COR-L47 (cell line): ENCODE results near the gene PGM2L1.
"Not testable (repeated sequence)": the region's sequence is repeated elsewhere in the genome, so short reads cannot be mapped to it uniquely, and the experiment has no call there.

ENCODE experiments used
- DNase-seq: peaks from one replicate; lab custom pipeline; 2025; lab: John Stamatoyannopoulos, UW

The PGM2L1 gene

DNA sequence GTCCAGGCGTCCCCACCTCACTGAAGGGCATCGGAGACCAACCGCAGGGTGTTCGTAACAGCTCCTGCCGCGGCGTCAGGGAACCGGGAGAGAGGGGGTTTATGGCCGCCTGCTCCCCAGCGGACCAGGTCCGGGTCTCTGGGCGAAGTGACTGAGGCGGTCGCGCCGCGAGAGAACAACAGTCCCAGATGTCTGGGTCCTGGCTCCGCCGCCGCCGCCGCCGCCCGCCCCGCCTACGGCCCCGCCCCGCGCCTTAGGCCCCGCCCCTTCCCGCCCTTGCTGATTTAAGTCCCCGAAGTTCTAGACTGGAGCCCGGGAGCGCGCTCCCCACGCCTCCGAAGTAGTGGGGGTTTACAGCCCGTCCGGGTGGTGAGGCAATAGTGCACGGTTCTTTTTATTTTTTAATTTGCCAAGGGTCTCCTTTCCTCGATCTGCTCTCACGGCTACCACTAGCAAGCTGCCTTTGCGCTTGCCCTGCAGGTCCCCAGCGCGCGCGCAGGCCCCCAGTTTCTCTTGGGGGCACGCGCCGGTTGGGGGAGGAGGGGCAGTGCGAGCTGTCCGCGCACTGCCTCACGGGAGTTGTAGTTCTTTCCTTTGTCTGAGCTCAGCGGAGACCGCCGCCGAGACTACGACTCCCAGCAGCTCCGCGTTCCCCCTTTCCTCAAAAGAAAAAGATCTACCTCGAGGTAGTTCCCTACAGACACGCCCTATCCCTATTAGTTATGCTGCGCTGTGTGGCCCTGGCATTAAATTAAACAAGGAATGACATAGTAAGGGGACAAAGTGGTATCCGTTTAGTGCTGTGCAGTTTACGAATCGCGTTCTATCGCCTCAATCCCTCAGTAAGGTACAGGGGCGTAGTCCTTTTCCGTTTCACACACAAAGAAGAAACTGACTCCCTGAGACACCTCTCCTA lies at the start of gene PGM2L1:
Gene PGM2L1, minus strand, starts transcription at position 190 of the 916 bp plus-strand sequence. CDS start 272 bp downstream, outside the sequence.
- peak; percentile 96 for DNase-seq

- DNase-seq, result no peak
These were observed 49.5 kb upstream of the PGM2L1 start for GRCh38 chr11:74447720-74448119.

- DNase-seq, result no peak
These were observed 48.3 kb upstream of the PGM2L1 start for GRCh38 chr11:74446532-74446938.

DNA sequence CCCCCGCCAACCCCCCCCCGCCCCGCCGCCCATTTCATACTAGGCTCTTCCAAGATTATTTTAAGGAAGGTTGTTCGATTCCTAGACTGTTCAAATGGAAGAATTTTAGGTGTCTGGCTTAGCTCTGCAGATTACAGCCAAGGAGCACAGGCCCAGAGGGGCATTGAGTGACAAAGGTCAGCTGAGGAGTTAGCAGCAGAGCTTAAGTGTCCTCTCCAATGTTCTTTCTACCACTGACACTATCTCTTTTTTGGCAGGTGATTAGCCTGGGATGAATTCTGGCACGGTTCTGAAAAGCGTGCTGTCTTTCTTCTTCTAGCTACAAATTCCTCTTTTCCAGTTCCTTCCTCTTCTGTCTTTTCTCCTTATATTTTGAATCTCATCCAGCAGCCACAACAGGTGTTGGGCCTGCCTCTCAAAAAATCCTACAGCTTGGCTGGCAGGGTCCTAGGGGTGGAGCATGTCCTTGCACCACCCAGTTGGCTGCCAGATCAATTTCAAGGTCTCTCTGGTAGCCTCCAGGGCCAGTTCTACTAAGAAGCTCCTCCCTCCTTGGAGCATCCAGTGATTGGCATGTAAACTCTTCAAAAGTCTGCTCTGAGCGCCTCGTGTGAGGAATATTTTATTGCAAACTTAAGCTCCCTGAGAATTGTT lies 46.1 kb upstream of the PGM2L1 start:
- no peak for DNase-seq

DNA sequence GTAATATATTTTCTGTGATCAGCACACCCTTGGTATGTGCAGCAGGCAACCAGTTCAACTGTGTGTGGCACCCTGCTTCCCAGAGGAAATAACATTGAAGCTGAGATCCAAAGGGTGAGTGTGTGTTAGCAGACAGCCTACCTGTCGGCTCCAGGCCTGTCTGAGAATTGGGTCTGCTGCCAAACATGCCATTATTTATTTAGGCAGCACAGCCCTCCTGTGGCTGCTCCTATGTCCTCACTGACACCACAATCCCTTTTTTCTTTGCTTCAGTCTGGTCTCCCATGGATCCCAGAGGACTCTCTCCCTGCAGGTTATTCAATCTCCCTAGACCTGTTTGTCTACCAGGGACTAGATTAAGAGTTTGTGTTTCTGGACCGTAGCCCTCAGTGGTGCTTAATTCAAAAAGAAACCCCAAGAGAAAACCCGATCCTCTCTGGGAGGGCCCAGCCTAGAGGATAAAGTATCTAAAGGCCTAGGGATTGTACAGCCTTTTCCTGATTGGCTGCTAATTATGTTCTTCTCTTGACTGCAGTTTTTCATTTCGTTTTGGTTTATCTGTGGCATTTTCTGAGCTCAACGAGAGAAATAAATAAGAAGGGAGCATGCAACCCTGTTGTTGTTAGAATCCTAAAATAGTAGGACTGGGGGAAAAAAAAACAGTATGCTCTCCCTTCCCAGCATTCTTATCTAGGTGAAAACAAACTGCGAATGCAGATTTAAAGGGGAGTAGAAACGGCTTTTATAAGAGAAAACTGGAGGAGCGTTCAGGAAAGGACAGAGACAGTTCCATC lies 45.0 kb upstream of the PGM2L1 start:
- peak; percentile 87 for DNase-seq

GRCh38 chr11:74442636-74443035 lies 44.4 kb upstream of the PGM2L1 start:
- no peak for DNase-seq

GRCh38 chr11:74438681-74439080 lies 40.4 kb upstream of the PGM2L1 start:
- DNase-seq, result no peak

- no peak for DNase-seq
These were observed 39.3 kb upstream of the PGM2L1 start for GRCh38 chr11:74437441-74438042.

- no peak for DNase-seq
These were observed 36.3 kb upstream of the PGM2L1 start for GRCh38 chr11:74434528-74434927.

- DNase-seq, result no peak
These were observed 31.0 kb upstream of the PGM2L1 start for GRCh38 chr11:74429205-74429604.

GRCh38 chr11:74427384-74427886 lies 29.2 kb upstream of the PGM2L1 start:
- no peak for DNase-seq

- DNase-seq, result no peak
These were observed 26.9 kb upstream of the PGM2L1 start for GRCh38 chr11:74425100-74425499.

DNA sequence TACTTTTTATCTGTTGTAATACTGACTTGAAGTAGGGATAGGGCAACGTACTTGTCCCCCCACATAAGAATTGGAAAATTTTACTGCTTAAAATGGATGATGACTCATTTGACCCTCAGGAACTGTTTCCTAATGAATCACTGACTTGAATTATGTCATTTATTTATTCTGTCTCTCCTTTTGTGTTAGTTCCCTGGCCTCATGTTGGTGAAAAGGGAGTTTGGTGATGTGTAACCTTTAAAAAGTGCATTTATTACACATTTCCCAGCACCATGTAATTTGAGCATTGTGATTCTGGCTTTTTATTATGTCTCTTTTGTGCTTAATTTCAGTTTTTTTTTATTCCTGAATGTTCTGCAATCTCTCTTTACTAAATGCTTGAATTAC lies 20.3 kb upstream of the PGM2L1 start:
- DNase-seq, result no peak

DNA sequence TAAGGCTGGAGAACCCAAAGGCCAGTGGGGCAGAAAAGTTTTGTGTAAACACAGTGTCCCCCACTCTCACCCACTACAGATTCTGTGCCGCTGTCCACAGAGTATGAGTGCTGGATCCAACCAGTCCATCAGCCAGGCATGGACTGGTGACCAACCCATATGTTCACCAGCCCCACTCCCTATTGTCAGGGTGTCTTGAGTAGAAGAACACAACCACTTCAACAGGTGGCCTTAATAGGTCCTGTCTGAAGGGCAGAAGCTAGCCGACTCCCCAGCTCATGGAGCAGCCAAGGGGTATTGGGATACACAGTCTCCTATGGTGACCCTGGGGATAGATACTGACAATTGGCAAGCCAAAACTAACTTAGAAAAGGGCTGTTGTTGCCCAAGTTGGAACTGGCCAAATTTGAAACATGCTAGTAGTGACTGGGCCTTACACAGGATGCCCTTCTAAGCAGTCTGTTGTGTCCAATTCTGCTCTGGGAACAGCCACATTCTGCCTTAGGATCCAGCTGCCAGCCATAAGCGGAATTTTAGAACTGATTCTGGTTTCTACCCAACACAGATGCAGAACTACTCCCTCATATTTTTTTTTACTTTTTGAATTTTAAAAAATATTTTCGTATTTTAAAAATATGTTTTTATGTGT lies 19.8 kb upstream of the PGM2L1 start:
- DNase-seq, result no peak

- no peak for DNase-seq
These were observed 19.2 kb upstream of the PGM2L1 start for GRCh38 chr11:74417379-74417804.

- not testable (repeated sequence) for DNase-seq
These were observed 18.7 kb upstream of the PGM2L1 start for GRCh38 chr11:74416974-74417373.

- no peak for DNase-seq
These were observed 14.6 kb upstream of the PGM2L1 start for GRCh38 chr11:74412733-74413359.

DNA sequence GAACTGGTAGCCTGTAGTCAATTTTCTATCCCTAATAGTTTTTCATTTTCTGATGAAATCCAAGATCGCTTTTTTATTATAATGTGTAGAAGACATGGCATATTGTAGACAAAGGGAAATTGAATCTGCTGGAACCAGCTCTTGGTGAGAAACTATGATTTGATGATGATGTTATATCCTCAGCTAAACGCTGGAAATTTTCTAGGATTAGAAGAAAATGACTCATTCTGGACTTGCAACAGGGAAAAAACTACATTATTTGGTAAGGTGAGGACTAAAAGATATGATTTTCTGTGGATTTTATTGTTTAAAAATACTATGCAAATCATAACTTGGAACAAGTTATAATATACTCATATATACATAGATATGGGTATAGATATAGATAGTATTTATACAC lies 14.1 kb upstream of the PGM2L1 start:
- no peak for DNase-seq

DNA sequence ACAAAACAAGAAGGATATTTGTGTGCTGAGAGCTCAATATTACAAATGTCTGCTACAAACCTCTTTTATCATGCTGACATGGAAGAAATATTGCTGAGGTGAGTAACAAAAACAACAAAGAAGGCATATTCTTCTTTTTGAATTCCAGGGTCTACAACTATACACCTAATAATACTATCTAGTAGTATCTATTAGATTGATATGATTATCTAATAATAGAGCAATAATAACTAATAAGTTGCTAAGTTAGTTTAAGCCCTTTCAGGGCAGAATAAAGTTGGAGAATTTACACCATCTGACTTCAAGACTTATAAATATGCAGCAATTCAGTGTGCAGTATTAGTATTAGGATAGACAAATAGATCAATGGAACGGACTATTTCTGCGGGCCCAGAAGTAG lies 11.4 kb upstream of the PGM2L1 start:
- DNase-seq, result no peak

- no peak for DNase-seq
These were observed 5.5 kb upstream of the PGM2L1 start for GRCh38 chr11:74403607-74404321.
